ENCODE measurements around the gene NRG4. TPM values are rescaled to one million over a fixed set of nuclear protein-coding genes. Genes with fewer than 3 reads are reported as not detected.

The NRG4 gene
- total RNA-seq, 1 donor from 2014 or later: not detected

DNA sequence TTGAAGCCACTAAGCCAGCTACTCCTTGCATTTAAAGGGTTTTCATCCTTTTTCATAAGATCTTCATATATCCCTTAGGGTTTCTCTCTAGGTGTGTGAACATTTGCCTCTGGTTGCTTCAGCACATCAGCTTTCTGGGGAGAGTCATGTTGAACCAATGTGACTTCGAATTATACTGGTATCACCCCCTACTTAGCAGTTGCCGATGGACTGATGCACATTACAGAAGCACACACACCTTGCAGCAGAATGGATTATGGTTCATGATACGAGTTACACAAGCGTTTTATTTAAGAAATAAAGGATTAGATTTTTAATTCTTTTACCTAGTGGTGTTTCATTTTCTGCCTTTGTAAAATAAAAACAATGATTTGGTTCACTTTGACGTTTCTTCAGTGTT is 69.0 kb downstream of the NRG4 start:
- no peak for DNase-seq (ENCODE audit: extremely low spot score, unreplicated experiment)
- peaks cover 9% of the 10 kb centered on the region for H3K9me3 Mint-ChIP-seq (ENCODE audit: unreplicated experiment)
- no peak overlapping the region for H3K27ac Mint-ChIP-seq (ENCODE audit: unreplicated experiment)
- H3K4me3 Mint-ChIP-seq (ENCODE audit: unreplicated experiment): no peak overlapping the region
- peaks cover 9% of the 10 kb centered on the region for H3K27me3 Mint-ChIP-seq (ENCODE audit: unreplicated experiment)
- peaks cover 6% of the 10 kb centered on the region for H3K4me1 Mint-ChIP-seq (ENCODE audit: unreplicated experiment)
- H3K36me3 Mint-ChIP-seq (ENCODE audit: unreplicated experiment): peaks cover 16% of the 10 kb centered on the region
- TF ChIP-seq, protein P1, sequence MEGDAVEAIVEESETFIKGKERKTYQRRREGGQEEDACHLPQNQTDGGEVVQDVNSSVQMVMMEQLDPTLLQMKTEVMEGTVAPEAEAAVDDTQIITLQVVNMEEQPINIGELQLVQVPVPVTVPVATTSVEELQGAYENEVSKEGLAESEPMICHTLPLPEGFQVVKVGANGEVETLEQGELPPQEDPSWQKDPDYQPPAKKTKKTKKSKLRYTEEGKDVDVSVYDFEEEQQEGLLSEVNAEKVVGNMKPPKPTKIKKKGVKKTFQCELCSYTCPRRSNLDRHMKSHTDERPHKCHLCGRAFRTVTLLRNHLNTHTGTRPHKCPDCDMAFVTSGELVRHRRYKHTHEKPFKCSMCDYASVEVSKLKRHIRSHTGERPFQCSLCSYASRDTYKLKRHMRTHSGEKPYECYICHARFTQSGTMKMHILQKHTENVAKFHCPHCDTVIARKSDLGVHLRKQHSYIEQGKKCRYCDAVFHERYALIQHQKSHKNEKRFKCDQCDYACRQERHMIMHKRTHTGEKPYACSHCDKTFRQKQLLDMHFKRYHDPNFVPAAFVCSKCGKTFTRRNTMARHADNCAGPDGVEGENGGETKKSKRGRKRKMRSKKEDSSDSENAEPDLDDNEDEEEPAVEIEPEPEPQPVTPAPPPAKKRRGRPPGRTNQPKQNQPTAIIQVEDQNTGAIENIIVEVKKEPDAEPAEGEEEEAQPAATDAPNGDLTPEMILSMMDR (IDR thresholded peaks at IDR 0.05): no peak

DNA sequence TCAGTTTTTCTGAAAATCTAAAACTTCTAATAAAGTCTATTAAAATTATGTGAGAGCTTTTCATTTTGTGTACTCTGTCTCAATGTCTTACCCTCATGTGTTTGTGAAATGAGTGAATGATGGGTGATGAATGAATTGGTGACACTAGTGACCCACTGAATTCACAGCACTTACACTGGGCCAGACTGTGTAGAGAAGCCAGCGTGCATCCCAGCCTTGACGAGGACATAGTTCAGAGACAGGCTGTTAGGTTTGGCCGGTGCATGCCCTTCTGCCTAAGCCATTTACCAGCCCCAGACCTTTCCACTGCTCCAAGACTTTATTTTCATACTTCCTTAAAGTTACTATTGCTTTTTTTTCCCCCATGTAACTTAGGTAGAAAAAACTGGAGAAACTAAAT is 69.8 kb downstream of the NRG4 start:
- TF ChIP-seq, protein P1 (IDR thresholded peaks at IDR 0.05): no peak
- DNase-seq (ENCODE audit: extremely low spot score, unreplicated experiment): no peak
- Mint-ChIP-seq H3K4me3 (ENCODE audit: unreplicated experiment) (no peak overlapping the region), H3K36me3 (ENCODE audit: unreplicated experiment) (peaks cover 24% of the 10 kb centered on the region), H3K27me3 (ENCODE audit: unreplicated experiment) (peaks cover 9% of the 10 kb centered on the region), H3K27ac (ENCODE audit: unreplicated experiment) (no peak overlapping the region), H3K9me3 (ENCODE audit: unreplicated experiment) (peaks cover 13% of the 10 kb centered on the region), H3K4me1 (ENCODE audit: unreplicated experiment) (peaks cover 6% of the 10 kb centered on the region)

DNA sequence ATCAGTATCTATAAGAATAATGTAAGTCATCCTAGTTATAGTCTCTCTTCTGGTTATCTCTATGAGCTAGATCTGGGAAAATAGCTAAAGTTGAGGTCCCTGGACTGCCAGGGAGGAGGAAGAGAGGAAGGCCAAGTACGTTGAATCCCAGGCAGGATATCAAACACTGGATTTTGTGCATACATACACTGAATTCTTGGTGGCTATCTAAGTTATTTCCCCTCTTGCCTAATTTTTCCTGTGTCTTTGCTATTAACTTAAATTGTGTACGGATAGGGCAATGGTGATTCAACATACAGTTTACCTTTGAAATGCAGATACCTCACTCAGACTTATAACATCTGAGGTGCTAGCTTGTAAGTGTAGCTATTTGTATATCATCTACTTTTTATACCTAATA is 81.4 kb downstream of the NRG4 start:
- Mint-ChIP-seq H3K4me3 (ENCODE audit: unreplicated experiment) (no peak overlapping the region), H3K4me1 (ENCODE audit: unreplicated experiment) (no peaks in the 10 kb centered on the region), H3K27me3 (ENCODE audit: unreplicated experiment) (no peaks in the 10 kb centered on the region), H3K36me3 (ENCODE audit: unreplicated experiment) (peaks cover 39% of the 10 kb centered on the region), H3K9me3 (ENCODE audit: unreplicated experiment) (no peaks in the 10 kb centered on the region), H3K27ac (ENCODE audit: unreplicated experiment) (no peak overlapping the region)
- DNase-seq (ENCODE audit: extremely low spot score, unreplicated experiment): no peak
- TF ChIP-seq, protein P1 (IDR thresholded peaks at IDR 0.05): no peak

DNA sequence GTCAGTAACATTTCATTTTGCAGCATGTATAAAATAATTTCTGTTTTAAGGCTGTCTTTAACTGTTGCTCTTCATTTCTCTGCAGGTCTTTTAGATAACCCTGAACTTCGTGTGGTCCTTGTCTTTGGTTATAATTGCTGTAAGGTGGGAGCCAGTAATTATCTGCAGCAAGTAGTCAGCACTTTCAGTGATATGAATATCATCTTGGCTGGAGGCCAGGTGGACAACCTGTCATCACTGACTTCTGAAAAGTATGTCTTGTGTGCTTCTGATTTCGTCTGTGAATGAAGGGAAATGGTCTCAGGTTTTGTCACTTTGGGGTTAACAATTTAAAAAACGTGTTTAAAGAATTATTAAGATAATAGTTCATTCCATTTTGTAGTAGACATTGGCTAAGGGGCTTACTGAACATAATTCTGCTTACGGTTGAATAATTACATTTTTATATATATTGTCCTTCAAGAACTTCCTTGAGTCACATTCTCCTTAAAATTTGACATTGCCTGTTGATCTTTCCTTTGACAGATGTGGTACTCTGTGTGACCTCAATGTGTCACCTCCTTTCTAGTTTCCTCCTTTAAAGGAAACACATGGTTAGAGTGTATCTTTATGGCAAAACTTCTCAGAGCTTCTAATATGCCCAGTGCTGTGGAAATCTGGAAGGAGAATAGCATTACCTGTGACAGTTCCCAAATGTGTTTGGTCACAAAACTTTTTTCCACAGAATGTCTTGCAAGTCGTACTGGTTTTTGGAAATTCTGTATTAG is 82.2 kb downstream of the NRG4 start:
- peaks cover 39% of the 10 kb centered on the region for H3K36me3 Mint-ChIP-seq (ENCODE audit: unreplicated experiment)
- DNase-seq (ENCODE audit: extremely low spot score, unreplicated experiment): no peak
- no peaks in the 10 kb centered on the region for H3K9me3 Mint-ChIP-seq (ENCODE audit: unreplicated experiment)
- H3K27me3 Mint-ChIP-seq (ENCODE audit: unreplicated experiment): no peaks in the 10 kb centered on the region
- H3K27ac Mint-ChIP-seq (ENCODE audit: unreplicated experiment): no peak overlapping the region
- H3K4me1 Mint-ChIP-seq (ENCODE audit: unreplicated experiment): no peaks in the 10 kb centered on the region
- no peak overlapping the region for H3K4me3 Mint-ChIP-seq (ENCODE audit: unreplicated experiment)
- TF ChIP-seq, protein P1 (IDR thresholded peaks at IDR 0.05): no peak

DNA sequence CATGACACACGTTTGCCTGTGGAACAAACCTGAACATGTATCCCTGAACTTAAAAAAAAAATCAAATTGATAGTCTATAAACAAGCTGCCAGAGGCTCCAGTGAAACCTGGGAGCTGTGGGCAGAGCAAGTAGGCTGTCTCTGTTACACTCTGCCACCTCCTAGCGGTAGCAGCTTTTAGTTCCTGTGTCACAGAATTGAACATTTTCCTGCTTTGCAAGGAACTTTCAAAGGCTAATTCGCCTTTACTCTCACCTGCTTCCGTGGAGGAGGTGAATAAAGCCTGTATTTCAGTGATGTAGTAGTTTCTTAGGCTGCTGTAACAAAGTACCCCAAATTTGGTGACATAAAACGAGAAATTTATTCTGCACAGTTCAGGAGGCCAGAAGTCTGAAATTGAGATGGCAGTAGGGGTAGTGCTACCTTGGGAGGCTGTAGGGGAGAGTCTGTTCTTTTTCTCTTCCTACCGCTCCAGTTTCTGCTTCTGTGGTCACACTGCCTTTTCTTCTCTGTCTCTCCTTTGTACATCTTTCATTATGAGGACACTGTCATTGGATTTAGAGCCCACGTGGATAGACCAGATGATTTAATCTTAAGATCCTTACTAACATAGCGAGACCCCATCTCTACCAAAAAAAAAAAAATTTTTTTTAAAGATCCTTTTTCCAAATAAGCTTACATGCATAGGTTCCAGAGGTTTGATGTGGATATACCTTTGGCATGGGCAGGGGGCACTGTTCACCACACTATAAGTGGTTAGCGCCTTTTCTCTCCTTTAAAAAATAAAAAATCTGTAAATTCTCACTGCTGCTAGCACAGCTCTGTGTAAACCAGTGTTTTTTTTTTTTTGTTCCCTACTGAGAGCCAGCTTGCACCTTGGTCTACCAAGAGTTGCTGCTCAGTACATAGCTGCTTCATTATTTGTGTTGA is 83.3 kb downstream of the NRG4 start:
- no peak for DNase-seq (ENCODE audit: extremely low spot score, unreplicated experiment)
- TF ChIP-seq, protein P1 (IDR thresholded peaks at IDR 0.05): peak; percentile 50
- Mint-ChIP-seq H3K27me3 (ENCODE audit: unreplicated experiment) (no peaks in the 10 kb centered on the region), H3K27ac (ENCODE audit: unreplicated experiment) (no peak overlapping the region), H3K36me3 (ENCODE audit: unreplicated experiment) (peaks cover 36% of the 10 kb centered on the region), H3K9me3 (ENCODE audit: unreplicated experiment) (no peaks in the 10 kb centered on the region), H3K4me3 (ENCODE audit: unreplicated experiment) (no peak overlapping the region), H3K4me1 (ENCODE audit: unreplicated experiment) (no peaks in the 10 kb centered on the region)

Data from osteocyte (in vitro differentiated cells).